GM23338 (cell line): ENCODE results near the gene TEX53. TPM values are rescaled to one million over a fixed set of nuclear protein-coding genes. Genes with fewer than 3 reads are reported as not detected.

ENCODE experiments used
- ATAC-seq: fragments of 200-7000 bp; cut with Tn5 transposase; 3 replicates; pipeline ENCODE4 v1.9.1; 2020
- DNase-seq: peaks from one replicate; pipeline ENCODE4 v3.0.0-alpha.2; 2015; ENCODE audit warnings: low spot score
- H2AFZ ChIP-seq: fragments of 200-600 bp; sonication (generic); 2 replicates; pipeline ENCODE4 v1.8.0; 2016; ENCODE audit warnings: antibody characterized with exemption, mild to moderate bottlenecking, moderate library complexity
- H3F3A ChIP-seq: fragments of 200-600 bp; sonication (generic); replicated peaks from 2 replicates; pipeline ENCODE4 v1.8.0; 2017; ENCODE audit warnings: antibody characterized with exemption, mixed run types, low read depth
- H3K27ac ChIP-seq: fragments of 200-600 bp; sonication (generic); 2 replicates; pipeline ENCODE4 v1.6.1; 2016; ENCODE audit warnings: low read depth
- H3K27me3 ChIP-seq: fragments of 200-600 bp; sonication (generic); 2 replicates; pipeline ENCODE4 v1.8.0; 2016; ENCODE audit warnings: mild to moderate bottlenecking, mixed run types, moderate library complexity; ENCODE audit not compliant: insufficient read depth
- H3K36me3 ChIP-seq: fragments of 200-600 bp; sonication (generic); 2 replicates; pipeline ENCODE4 v1.8.0; 2016; ENCODE audit warnings: mild to moderate bottlenecking; ENCODE audit not compliant: insufficient read depth
- H3K4me1 ChIP-seq: fragments of 200-600 bp; sonication (generic); 2 replicates; pipeline ENCODE4 v1.8.0; 2016; ENCODE audit warnings: mild to moderate bottlenecking, moderate library complexity; ENCODE audit not compliant: insufficient read depth
- H3K4me2 ChIP-seq: fragments of 200-600 bp; sonication (generic); 2 replicates; pipeline ENCODE4 v1.7.1; 2017; ENCODE audit warnings: mixed run types
- H3K4me3 ChIP-seq: fragments of 200-600 bp; sonication (generic); 2 replicates; pipeline ENCODE4 v1.6.1; 2016; ENCODE audit warnings: mixed run types
- H3K79me2 ChIP-seq: fragments of 200-600 bp; sonication (generic); replicated peaks from 2 replicates; pipeline ENCODE4 v1.8.0; 2017; ENCODE audit warnings: mild to moderate bottlenecking; ENCODE audit not compliant: insufficient read depth
- H3K9me2 ChIP-seq: fragments of 200-600 bp; sonication (generic); 2 replicates; pipeline ENCODE4 v1.8.0; 2017; ENCODE audit not compliant: insufficient read depth
- H4K20me1 ChIP-seq: fragments of 200-600 bp; sonication (generic); replicated peaks from 2 replicates; pipeline ENCODE4 v1.8.0; 2017; ENCODE audit warnings: mild to moderate bottlenecking; ENCODE audit not compliant: insufficient read depth
- H3K27ac Mint-ChIP-seq: 2 replicates; pipeline ENCODE4 v1.8.0; 2020; ENCODE audit warnings: inconsistent platforms, mild to moderate bottlenecking, moderate library complexity, mixed read lengths
- H3K27me3 Mint-ChIP-seq: 3 replicates; pipeline ENCODE4 v1.8.0; 2022; ENCODE audit warnings: low read depth, mild to moderate bottlenecking, moderate library complexity, mixed read lengths, inconsistent platforms; ENCODE audit not compliant: insufficient read depth, poor library complexity
- H3K36me3 Mint-ChIP-seq: 3 replicates; pipeline ENCODE4 v1.8.0; 2021; ENCODE audit warnings: low read depth, mild to moderate bottlenecking, inconsistent platforms, moderate library complexity, mixed read lengths
- H3K4me1 Mint-ChIP-seq: 3 replicates; pipeline ENCODE4 v1.8.0; 2020; ENCODE audit warnings: mild to moderate bottlenecking, inconsistent platforms, mixed read lengths
- H3K4me3 Mint-ChIP-seq: 3 replicates; pipeline ENCODE4 v1.8.0; 2021; ENCODE audit warnings: moderate library complexity, mild to moderate bottlenecking, inconsistent platforms, mixed read lengths
- H3K9me3 Mint-ChIP-seq: 3 replicates; pipeline ENCODE4 v1.8.0; 2020; ENCODE audit warnings: moderate library complexity, mild to moderate bottlenecking, inconsistent platforms, mixed read lengths
- CREB1 ChIP-seq: fragments of 250-450 bp; sonication (Bioruptor Pico); IDR thresholded peaks from 2 replicates; pipeline ENCODE4 v1.5.0; 2020; ENCODE audit warnings: low read depth, mild to moderate bottlenecking, moderate library complexity
- EZH2 ChIP-seq: fragments of 200-600 bp; sonication (generic); IDR thresholded peaks from one replicate; pipeline ENCODE4 v1.8.0; 2017; ENCODE audit warnings: antibody characterized with exemption, mild to moderate bottlenecking, low read depth; ENCODE audit not compliant: unreplicated experiment
- NANOG ChIP-seq: IDR thresholded peaks from 2 replicates; pipeline ENCODE4 v1.6.1; 2016; ENCODE audit warnings: antibody characterized with exemption, borderline replicate concordance
- POLR2AphosphoS5 ChIP-seq: IDR thresholded peaks from 2 replicates; pipeline ENCODE4 v1.6.1; 2016; ENCODE audit warnings: antibody characterized with exemption, low read depth
- STAT1 ChIP-seq: IDR thresholded peaks from one replicate; pipeline ENCODE4 v1.6.1; 2016; ENCODE audit warnings: antibody characterized with exemption; ENCODE audit not compliant: unreplicated experiment
- ZNF331 ChIP-seq: fragments of 250-450 bp; sonication (Bioruptor Pico); IDR thresholded peaks from 2 replicates; pipeline ENCODE4 v1.5.0; 2020; ENCODE audit warnings: low read depth, mild to moderate bottlenecking, moderate library complexity
- polyA plus RNA-seq: library from polyadenylated mRNA; unstranded; fragments of >200 nt; fragmentation: Nextera tagmentation; extraction: Ambion mirVana; gene quantifications from 2 replicates; pipeline ENCODE4 v1.2.1, GENCODE V29; 2016
- total RNA-seq: library from RNA; depleted of rRNA; stranded (reverse); fragments of >200 nt; shearing (Covaris generic); gene quantifications from 2 replicates; pipeline ENCODE4 v1.2.3, GENCODE V29; 2014
- TF ChIP-seq, protein P1 (sequence below): IDR thresholded peaks from 2 replicates; pipeline ENCODE4 v1.6.1; 2016; ENCODE audit warnings: antibody characterized with exemption
- TF ChIP-seq, protein P2 (sequence below), 2 experiments: fragments of 200-600 bp in 1 of 2; sonication (generic) in 1 of 2; conservative IDR thresholded peaks; 2 replicates each; pipeline versions ENCODE4 v1.5.1 to v1.6.1; 2016 to 2017; ENCODE audit warnings: antibody characterized with exemption in 2 of 2, low read depth in 2 of 2, mild to moderate bottlenecking in 2 of 2, moderate library complexity in 1 of 2

The TEX53 gene
- total and polyA plus RNA-seq, 2 experiments from 2014 or later = not detected

DNA sequence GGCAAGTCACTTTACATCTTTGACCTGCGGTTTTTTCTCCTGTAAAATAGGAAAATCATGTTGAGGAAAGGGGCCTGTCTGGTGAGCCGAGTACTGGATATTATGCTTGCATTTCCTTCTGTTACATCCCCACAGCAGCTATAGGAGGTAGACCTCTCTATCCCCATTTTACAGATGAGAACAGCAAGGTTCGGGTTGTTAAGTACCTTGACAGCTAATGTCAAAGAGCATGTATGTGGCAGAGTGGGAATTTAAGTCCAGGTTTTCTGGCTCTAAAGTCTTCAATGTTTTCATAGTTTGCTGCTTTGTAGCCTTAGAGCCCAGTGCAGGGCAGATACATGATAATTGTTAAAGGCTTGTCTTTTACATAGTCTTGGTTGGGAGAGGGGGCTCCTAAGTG lies 43.7 kb downstream of the TEX53 start:
- Mint-ChIP-seq H3K36me3 (peaks cover 20% of the 10 kb centered on the region), H3K27me3 (peaks cover 22% of the 10 kb centered on the region), H3K9me3 (peaks cover 6% of the 10 kb centered on the region; the same call in 1 of the 3 replicates), H3K4me1 (peaks cover 24% of the 10 kb centered on the region), H3K4me3 (no peak overlapping the region; the same call in 2 of the 3 replicates), H3K27ac (no peak overlapping the region)
- Histone ChIP-seq H3K36me3 (no peaks in the 10 kb centered on the region), H4K20me1 (no peaks in the 10 kb centered on the region; the same call in 1 of the 2 replicates), H3K4me1 (peaks cover 16% of the 10 kb centered on the region), H3F3A (no peaks in the 10 kb centered on the region), H3K4me3 (no peak overlapping the region), H3K27ac (no peak overlapping the region), H3K4me2 (no peak overlapping the region), H3K27me3 (peaks cover 14% of the 10 kb centered on the region), H3K9me2 (0 out of 2 replicates have a peak, but pooled peaks cover 6% of the 10 kb centered on the region), H2AFZ (no peak overlapping the region), H3K79me2 (peaks cover 25% of the 10 kb centered on the region; the same call in 1 of the 2 replicates)
- ATAC-seq (no peak), DNase-seq (no peak)
- TF ChIP-seq, protein P1, sequence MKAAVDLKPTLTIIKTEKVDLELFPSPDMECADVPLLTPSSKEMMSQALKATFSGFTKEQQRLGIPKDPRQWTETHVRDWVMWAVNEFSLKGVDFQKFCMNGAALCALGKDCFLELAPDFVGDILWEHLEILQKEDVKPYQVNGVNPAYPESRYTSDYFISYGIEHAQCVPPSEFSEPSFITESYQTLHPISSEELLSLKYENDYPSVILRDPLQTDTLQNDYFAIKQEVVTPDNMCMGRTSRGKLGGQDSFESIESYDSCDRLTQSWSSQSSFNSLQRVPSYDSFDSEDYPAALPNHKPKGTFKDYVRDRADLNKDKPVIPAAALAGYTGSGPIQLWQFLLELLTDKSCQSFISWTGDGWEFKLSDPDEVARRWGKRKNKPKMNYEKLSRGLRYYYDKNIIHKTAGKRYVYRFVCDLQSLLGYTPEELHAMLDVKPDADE = no peak
- TF ChIP-seq, protein P2, sequence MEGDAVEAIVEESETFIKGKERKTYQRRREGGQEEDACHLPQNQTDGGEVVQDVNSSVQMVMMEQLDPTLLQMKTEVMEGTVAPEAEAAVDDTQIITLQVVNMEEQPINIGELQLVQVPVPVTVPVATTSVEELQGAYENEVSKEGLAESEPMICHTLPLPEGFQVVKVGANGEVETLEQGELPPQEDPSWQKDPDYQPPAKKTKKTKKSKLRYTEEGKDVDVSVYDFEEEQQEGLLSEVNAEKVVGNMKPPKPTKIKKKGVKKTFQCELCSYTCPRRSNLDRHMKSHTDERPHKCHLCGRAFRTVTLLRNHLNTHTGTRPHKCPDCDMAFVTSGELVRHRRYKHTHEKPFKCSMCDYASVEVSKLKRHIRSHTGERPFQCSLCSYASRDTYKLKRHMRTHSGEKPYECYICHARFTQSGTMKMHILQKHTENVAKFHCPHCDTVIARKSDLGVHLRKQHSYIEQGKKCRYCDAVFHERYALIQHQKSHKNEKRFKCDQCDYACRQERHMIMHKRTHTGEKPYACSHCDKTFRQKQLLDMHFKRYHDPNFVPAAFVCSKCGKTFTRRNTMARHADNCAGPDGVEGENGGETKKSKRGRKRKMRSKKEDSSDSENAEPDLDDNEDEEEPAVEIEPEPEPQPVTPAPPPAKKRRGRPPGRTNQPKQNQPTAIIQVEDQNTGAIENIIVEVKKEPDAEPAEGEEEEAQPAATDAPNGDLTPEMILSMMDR (conservative IDR thresholded peaks at IDR 0.05; ENCODE audit: low read depth in 2 of 2) = no peak
- no peak for TF ChIP-seq CREB1 (CRISPR knock-in tag)

DNA sequence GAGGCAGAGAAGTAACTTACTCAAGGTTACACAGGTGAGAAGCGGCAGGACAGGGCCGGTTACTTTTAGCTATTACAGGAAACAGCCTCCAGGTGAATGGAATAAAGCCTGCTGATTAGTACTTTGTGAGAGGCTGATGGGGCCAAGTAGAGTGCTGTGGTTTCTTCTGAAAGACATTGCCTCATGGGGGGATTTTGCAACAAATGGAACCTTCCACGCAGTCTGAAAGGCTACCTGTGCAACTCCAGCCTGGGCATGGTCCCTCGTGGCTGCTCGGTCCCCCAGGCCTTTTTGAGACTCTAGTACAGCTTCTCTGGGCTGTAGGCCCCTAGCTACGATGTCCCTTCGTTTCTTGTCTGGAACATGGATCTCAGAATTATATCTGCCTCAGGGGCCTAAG lies 44.5 kb downstream of the TEX53 start:
- Histone ChIP-seq H3K27me3 (peaks cover 14% of the 10 kb centered on the region), H3K79me2 (peaks cover 25% of the 10 kb centered on the region; the same call in 1 of the 2 replicates), H3K27ac (no peak overlapping the region), H3K9me2 (0 out of 2 replicates have a peak, but pooled peaks cover 6% of the 10 kb centered on the region), H3K4me3 (no peak overlapping the region), H3K36me3 (no peaks in the 10 kb centered on the region), H3F3A (no peaks in the 10 kb centered on the region), H3K4me2 (peak overlapping the region; percentile 92), H2AFZ (no peak overlapping the region), H3K4me1 (peaks cover 16% of the 10 kb centered on the region), H4K20me1 (no peaks in the 10 kb centered on the region; the same call in 1 of the 2 replicates)
- Mint-ChIP-seq H3K4me1 (peaks cover 24% of the 10 kb centered on the region), H3K36me3 (peaks cover 13% of the 10 kb centered on the region), H3K27ac (no peak overlapping the region), H3K9me3 (peaks cover 6% of the 10 kb centered on the region; the same call in 1 of the 3 replicates), H3K27me3 (peaks cover 23% of the 10 kb centered on the region), H3K4me3 (peak overlapping the region; percentile 78; the same call in 2 of the 3 replicates)
- ATAC-seq (no peak; the same call in 2 of the 3 replicates), DNase-seq (no peak)
- TF ChIP-seq POLR2AphosphoS5 = no peak

DNA sequence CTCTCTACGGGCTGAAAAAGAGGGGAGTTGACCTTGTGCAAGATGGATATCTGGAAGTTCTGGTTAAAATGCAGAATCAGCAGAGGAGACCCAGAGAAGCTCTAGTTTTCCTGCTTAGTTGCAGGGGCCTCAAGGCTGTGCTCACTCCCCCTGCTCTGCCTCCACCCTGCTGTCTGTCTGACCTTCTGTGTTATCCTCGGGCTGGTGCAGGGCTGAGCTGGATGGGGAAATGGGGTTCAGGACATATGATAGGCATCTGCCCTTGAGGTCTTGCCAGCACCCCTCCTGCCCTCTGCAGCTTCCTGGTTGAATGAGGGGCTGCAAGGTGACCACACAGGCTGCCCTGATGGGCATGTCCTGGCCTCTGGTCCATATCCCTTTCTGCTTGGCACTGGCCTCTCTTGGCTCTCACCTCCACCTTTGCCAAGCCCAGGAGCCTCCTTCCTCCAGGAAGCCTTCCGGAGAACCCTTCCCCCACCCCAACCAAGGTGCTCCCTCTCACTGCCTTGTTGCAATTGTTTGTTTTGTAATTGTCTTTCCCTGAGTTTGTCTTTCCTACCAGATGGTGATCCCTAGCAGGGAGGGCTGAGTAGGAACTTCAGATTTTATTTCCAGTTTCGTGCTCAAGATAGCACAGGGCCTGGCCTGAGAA lies 45.2 kb downstream of the TEX53 start:
- peak; percentile 16 for DNase-seq
- Histone ChIP-seq H3K9me2 (0 out of 2 replicates have a peak, but pooled peaks cover 6% of the 10 kb centered on the region), H3K4me1 (peaks cover 16% of the 10 kb centered on the region), H2AFZ (peak overlapping the region; percentile 67; the same call in 1 of the 2 replicates), H3K4me2 (peak overlapping the region; percentile 92), H3F3A (no peaks in the 10 kb centered on the region), H3K36me3 (no peaks in the 10 kb centered on the region), H4K20me1 (no peaks in the 10 kb centered on the region; the same call in 1 of the 2 replicates), H3K27ac (no peak overlapping the region), H3K4me3 (peak overlapping the region; percentile 79), H3K79me2 (peaks cover 25% of the 10 kb centered on the region; the same call in 1 of the 2 replicates), H3K27me3 (peaks cover 14% of the 10 kb centered on the region)
- peaks cover 24% of the 10 kb centered on the region for H3K4me1 Mint-ChIP-seq
- peaks cover 23% of the 10 kb centered on the region for H3K27me3 Mint-ChIP-seq
- peak overlapping the region; percentile 78 for H3K4me3 Mint-ChIP-seq
- no peak overlapping the region; the same call in 1 of the 2 replicates for H3K27ac Mint-ChIP-seq
- H3K9me3 Mint-ChIP-seq = peaks cover 6% of the 10 kb centered on the region; the same call in 1 of the 3 replicates
- peak; percentile 12 for ATAC-seq
- H3K36me3 Mint-ChIP-seq = peaks cover 12% of the 10 kb centered on the region; the same call in 2 of the 3 replicates
- TF ChIP-seq, protein P1 = no peak
- TF ChIP-seq ZNF331 (CRISPR knock-in tag) (no peak), EZH2 (no peak), NANOG (no peak), CREB1 (CRISPR knock-in tag) (no peak), STAT1 (no peak), POLR2AphosphoS5 (no peak)
- TF ChIP-seq, protein P2 (conservative IDR thresholded peaks at IDR 0.05; ENCODE audit: low read depth in 2 of 2) = no peak
